Left renal pelvis (tissue), 4 donors: ENCODE measurements around the gene SAG. TPM values are rescaled to one million over a fixed set of nuclear protein-coding genes. Genes with fewer than 3 reads are reported as not detected.
"Not testable (repeated sequence)": the region's sequence is repeated elsewhere in the genome, so short reads cannot be mapped to it uniquely, and the experiment has no call there.

Experiments used
- DNase-seq, 4 donors: peaks; one replicate each; pipeline ENCODE4 v3.0.0-alpha.2; 2013; ENCODE audit warnings: low read depth in 4 of 4, low spot score in 3 of 4
- polyA plus RNA-seq, 4 donors: library from polyadenylated mRNA; unstranded; fragments of 120-200 nt; gene quantifications; one replicate each; pipeline ENCODE4 v1.2.1, GENCODE V29; 2013; ENCODE audit not compliant: insufficient read length in 4 of 4

The SAG gene
- polyA plus RNA-seq, 4 donors, result 0.06 to 0.14 (median 0.10) TPM

DNA sequence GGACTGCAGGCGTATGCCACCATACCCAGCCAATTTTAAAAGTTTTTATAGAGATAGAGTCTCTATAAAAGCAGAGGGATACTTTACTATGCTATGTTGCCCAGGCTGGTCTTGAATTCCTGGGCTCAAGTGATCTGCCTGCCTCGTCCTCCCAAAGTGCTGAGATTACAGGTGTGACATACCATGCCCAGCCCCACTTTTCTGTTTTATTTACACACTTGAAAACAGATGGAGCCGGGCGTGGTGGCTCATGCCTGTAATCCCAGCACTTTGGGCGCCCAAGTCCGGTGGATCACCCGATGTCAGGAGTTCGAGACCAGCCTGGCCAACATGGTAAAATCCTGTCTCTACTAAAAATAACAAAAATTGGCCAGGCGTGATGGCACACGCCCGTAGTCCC lies 67.2 kb downstream of the SAG start:
- not testable (repeated sequence) for DNase-seq

DNA sequence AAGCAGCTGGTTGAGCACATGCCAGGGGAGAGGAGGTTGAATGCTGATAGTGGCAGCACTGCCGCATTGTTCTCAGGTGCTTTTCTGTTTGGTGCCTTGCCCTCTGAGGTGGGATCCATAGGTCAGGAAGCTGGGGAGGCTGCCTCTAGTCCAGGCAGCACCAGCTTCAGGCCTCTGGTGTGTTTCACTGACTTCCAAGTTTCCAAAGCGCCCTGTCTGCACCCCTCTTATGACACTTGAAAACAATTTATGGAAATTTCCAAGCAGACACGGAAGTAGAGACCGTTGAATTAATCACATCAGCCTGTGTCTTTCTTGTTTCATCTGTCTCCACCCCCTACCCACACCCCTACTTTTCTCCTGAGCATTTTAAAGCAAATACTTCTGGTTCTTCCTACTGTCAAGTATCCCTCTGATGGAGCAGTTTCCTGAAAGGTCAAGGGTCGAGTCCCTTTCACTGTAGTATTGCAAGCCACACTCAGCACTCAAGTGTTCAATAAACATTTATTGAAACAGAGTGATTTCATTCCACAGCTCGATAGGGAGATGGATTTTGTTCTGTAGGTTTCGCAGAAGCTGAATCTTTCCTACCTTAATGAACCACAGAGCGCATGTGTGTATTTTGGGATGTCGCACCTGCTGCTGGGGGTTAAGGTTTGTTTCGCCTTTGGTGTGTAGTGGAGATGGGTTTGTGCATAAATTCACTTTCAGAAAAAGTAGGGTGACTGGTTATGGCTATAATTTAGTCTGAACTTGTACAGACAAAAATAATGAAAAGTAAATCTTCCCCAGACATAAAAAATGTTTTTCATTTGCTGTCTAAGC lies 68.1 kb downstream of the SAG start:
- no peak for DNase-seq

DNA sequence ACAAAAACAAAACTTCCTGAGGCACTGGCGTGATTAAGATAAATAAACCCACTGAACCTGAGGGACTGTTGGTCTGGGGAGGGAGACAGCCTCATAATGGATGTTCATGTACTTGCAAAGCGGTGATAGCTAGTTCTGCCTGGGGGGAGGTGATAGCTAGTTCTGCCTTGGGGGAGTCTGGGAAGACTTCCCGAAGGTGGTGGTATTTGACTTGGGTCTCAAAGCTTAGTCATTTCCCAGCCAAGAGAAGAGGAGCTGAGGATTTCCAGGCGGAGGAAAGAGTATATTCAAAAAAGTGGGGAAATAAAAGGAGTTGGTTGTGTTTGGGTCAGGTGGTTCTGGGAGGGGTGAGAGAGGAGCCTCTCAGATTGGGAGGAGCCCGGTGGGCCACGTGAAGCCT lies 71.4 kb downstream of the SAG start:
- no peak for DNase-seq

DNA sequence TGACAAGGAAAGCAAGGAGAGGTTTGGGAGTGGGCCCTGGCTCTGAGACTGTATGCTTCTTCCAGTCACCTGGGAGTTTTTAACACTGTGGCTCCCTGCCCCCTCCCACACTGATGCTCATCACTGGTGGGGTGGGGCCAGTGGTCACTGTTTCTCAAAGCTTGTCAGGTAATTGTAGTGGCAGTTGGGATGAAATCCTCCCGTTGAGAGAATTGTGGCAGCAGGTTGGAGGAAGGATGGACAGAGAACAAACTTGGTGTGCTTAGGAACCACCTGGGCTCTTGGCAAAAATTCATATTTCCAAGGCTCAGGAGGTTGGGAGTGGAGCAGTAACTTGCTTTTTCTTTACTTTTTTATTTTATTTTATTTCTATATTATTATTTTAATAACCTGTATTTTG lies 71.8 kb downstream of the SAG start:
- no peak for DNase-seq

DNA sequence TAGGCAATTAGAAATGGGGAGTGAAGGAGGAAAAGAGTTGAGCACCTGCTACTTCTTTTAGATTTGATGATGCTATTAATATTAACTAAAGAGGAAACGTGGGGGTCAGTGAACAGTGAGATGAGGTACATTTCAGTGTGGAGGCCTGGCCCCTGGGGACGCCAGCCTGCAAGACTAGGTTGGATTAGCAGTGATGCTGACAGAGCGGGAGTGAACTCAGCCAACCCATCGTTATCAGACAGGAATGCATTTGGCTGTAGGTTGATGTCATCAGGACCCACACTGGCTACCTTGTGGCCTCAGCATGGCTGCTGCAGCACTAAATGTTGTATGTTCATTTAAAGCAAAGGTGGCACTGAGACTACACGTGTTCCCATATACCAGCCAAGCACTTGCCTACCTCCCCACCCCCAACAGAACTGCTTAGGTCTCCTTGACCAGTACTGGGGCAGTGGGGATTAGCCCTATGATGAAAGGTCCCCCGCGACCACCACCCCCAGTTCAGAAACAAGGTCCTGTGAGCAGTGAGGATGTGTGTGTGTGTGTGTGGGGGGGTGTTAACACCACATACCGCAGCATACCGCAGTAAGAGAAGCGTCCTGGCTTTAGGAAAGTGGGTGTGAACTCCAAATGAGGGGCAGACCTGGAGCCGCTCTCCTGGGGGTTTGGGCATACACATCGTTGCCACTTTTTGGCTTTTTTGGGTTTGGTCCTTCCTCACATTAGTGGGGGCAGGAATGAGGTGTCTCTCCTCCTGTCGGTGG lies 72.7 kb downstream of the SAG start:
- DNase-seq, result no peak

DNA sequence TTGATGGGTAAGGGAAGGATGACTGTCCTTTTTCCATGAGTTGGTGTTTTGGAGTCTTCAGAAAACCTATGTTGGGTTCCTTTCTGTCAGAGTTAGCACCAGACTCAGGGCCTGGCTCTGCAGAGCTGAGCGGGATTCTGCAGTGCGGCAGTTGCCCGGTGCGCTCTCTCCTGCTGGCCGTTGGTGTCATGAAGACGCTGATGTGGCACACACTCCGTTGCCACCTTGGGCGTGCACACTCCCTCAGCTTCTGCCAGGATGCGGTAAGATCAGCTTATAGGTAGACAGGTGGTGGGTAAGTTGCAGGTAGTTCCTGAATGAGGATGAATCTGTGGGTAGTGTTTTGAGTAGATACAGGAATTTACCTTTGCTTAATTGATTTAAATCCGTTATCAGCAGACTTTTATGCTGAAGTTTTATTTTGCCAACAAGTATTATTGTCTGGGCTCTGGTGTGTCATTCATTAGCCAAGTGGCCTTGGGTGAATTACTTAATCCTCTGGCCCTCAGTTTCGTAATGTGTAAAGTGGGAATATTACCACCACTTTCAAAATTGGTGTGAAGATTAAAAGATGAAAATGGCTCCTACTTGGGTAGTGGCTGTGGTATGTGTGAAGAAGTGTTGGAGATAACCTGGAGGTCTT lies 73.5 kb downstream of the SAG start:
- no peak for DNase-seq

DNA sequence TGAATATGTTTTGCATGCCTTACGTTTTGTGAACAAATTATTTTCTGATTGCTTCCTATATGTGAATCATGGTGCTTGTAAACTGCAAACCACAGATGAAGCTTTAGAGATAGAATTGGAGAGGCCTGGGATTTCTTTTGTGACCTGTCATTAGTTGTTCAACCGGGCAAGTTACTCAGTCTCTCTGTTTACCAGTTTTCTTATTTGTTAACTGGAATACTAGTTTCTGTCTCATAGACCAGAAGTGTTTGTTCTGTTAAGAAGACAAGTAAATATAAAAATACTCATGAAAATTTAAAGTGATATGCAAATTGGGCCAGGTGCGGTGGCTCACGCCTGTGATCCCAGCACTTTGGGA lies 74.0 kb downstream of the SAG start:
- DNase-seq, result no peak

DNA sequence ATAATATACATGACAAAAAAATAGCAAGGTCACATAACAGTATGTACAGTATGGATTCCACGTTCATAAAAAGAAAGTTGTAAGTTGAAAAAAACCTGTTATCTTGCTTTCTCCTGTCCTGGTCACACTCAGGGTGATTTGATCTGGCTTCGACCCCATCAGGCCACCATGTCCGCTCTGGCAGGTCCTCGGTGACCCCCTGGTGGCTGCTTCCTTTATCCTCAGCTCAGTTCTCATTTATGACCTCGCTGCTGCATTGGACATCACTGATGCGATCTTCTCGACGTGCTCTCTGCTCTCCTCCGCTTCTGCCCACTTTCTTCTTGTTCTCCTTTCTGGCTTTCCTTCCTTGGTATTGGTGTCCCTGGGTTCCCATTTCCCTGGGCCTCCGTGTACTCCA lies 76.4 kb downstream of the SAG start:
- no peak for DNase-seq

DNA sequence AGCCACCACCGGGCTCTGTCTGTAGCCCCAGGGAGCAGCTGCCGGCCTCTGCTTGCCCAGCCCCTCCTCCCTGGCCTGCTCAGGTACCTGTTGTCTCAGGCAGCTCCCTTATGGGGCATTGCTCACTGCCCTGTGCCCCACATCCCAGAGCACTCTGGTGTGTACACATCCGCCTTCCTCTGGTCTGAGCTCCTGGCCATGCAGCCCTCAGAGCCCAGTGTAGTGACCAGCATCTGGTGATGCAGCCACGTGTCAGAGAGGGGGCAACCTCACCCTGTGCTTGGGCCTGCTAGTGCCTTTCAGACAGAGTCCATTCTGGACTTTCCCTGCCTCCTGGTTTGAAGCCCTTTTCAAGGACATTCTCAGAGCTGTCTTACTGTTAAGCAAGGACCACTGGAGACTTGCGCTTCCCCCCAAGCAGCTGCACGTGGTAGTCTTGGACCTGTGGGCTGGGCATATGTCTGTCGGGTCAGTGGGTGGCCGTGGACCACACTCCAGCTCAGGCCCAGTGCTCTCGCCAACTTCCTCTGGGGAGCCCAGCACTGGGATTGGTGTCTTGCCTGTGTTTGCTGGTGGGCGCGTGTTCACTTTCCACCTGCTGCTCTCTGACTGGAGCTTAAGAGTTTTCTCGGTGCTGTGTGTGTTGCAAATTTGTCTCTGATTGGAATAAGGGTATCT lies 77.3 kb downstream of the SAG start:
- DNase-seq, result no peak

DNA sequence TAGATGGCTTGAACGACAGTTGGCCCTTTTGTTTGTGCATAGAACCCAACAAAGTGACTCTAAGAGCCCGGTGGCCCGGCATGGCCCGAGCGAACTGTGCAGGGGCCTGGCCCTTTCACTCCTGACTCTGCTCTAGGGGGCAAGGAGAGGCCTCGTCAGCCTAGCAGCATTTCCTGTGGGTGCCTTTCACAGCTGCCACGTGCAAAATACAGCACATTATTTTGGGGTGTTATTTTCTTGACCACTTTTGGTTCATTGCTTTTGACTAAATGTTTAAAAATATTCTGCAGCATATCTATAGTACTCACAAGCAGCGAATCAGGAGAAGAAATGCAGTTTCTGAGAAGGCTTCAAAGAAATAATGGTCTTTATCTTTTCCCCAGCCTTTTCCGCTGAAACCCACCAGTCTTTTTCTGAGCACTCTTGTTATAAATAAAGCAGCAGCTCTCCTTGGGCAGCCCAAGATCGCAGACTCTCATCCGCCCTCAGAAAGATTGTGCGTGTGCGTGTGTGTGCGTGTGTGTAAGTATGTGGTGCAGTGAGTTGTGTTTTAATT lies 78.0 kb downstream of the SAG start:
- no peak for DNase-seq

DNA sequence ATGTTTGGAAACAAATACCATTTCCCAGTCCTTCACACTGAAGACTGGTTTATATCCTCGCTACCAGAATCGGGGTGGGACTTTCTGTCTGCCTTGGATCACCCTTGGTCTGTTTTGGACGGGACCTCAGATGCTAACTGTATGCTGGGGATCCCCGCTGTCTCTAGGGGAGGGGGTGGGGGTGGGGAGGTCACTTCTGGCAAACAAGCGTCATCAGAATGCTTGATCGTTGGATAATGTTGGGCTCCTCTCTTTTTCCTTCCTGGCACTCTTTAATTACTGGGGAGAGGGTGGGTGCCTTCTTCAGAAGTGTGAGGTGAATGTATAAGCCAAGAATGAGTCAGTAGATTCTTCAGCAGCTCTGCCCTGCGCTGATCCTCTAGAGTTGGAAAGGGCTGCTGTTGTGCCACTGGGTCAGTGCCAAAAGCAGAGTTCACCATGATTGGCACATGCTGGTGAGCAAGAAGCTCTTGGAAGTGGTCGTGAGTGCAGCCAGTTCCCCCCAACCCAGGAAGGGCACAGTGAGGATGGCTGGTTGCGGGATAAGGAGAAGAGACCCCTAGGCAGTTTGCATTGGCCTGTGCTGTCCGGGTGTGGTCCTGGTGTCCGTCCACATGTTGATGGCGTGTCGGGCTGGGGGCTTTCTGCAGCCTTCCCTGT lies 78.9 kb downstream of the SAG start:
- no peak for DNase-seq

DNA sequence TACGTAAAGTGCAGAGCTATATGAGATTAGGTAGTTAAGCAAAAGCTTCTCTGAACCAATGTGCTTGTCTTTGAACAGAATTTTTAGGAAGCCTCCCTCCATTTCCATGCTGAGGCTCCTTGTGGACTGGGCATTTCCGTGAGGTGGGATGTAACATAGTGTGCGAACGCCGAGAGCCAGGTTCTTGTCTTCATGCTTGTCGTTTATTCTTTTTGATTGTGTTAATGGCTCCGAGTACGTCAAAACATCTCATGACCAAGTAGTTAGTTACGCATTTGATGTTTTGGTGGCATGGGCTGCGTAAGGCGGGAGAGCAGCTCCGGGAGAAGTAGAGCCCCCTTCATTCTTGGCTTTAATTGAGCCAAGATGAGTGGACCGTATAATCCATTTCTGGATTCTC lies 79.6 kb downstream of the SAG start:
- DNase-seq, result peak in 1 of 4 donors; percentile 23

DNA sequence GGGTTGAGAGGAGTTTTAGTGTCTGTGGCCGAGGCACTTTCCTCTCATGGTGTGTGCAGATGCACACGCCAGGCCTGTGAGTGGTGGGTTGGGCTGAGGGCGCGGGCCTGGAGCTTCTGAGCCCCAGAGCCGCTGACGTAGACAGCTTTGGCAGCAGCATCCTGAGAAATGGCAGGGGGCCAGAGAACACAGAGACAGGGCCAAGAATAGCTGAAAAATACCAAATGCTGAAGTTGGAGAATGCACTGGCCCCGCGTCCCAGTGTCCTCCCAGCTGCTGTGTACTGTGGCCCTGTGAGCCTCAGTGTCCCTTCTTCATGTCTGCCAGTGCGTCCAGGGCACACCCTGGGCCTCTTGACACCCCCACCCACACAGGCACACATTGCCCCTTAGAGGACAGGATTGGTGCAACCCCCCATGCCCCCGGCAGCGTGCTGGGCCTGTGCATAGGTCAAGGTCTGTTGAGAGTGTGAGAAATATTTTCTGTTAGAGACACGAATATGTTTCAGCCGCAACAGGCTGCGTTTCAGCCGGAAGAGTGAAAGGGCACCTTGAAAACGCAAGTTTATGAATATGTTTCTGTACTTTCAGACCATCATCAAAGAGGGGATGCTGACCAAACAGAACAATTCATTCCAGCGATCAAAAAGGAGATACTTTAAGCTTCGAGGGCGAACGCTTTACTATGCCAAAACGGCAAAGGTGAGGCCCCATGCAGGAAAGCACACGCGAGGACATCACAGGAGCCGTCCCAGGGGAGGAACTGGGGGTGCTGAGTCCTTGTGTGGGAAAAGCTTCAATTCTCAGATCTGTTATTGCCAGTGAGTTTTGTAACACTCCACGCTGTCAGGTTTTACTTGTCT lies 80.3 kb downstream of the SAG start:
- peak; percentile 67 to 82 (median 74) for DNase-seq

DNA sequence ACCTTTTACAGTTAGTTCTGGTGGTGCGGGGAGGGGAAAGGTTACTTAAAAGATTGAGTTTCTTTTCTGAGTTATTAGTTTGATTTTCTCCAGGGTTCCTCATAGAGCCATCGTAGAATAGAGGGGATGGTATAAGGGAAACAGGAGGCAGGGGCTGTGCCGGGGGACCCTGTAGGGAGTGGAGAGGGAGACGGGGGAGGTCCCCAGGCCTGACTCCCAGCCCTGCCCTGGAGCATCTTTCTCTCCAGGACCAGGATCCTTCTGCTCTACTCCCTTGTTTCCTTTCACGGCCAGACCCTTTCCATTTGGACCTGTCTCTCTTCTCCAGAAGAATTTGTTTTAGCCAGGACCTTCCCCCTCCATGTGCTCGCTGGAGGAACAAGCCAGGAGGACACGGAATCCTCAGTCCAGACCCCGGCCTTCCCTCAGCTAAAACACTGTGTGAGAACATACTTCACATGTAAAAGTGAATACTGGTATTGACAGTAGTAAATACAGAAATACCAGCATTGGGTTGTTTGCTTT lies 82.0 kb downstream of the SAG start:
- DNase-seq, result no peak

DNA sequence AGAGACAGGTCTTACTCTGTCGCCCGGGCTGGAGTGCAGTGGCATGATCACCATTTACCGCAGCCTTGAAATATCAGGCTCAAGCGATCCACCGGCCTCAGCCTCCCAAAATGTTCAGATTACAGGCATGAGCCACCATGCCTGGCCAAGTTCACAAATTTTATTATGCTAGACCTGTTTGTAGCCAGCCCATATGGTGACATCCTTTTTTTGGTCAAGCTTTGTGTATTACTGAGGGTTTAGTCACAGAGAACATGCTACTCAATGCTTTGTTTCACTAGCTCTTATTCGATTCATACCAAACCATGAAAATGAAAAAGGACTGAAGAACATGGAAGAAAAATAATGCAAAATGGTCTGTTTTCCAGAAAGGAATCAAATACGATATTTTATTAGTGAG lies 88.1 kb downstream of the SAG start:
- no peak for DNase-seq
